Astrocyte of the spinal cord (primary cell): ENCODE measurements around the gene PTPRN2.

Source experiments
- DNase-seq: peaks from one replicate; pipeline ENCODE4 v3.0.0; 2011; ENCODE audit warnings: low read depth, low spot score
- H3K4me3 ChIP-seq: 2 replicates; pipeline ENCODE4 v1.5.1; 2011; ENCODE audit warnings: low read depth, mild to moderate bottlenecking, low read length, moderate library complexity
- in situ Hi-C: cut with HindIII; loops from 2 replicates; pipeline ENCODE4 v1.10.0; 2017; ENCODE audit warnings: low sequenced_read_pairs
- TF ChIP-seq, protein P1 (sequence below): IDR thresholded peaks from 2 replicates; pipeline ENCODE4 v1.5.1; 2012; ENCODE audit warnings: low read depth, mild to moderate bottlenecking, low read length, inconsistent platforms

Gene PTPRN2

DNA sequence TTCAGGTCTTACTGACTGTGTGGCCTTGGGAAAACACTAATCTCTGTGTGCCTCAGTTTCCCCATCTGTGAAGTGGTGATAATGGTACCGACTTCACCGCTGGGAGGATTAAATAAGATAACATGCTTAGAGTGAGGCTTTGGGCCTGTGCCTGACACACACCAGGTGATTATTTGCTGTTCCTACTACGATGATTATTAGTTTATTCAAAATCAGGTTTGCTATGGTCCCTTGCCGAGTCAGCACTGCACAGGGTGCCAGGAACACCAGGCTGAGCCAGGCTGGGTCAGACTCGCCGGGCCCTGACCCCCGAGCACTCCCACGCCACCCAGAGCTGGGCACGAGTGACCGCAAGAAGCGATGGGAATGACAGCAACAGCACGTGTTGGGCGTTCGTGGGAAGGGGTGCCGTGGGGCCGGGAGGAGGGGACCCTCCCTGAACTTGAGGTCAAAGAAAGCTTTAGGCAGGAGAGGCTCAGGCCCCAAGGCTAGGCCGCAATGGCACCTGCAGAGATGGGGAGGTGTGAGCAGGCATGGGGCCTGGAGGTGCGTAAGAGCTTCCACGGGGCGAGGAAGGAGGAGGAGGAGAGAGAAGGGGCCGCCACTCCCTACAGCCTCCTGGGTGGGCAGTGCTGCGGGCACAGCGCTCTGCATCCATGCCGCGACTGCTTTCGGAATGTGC, 925.4 kb downstream of the PTPRN2 start:
- H3K4me3 ChIP-seq, result no peak overlapping the region
- in situ Hi-C loops, result no loop called here
- TF ChIP-seq, protein P1, sequence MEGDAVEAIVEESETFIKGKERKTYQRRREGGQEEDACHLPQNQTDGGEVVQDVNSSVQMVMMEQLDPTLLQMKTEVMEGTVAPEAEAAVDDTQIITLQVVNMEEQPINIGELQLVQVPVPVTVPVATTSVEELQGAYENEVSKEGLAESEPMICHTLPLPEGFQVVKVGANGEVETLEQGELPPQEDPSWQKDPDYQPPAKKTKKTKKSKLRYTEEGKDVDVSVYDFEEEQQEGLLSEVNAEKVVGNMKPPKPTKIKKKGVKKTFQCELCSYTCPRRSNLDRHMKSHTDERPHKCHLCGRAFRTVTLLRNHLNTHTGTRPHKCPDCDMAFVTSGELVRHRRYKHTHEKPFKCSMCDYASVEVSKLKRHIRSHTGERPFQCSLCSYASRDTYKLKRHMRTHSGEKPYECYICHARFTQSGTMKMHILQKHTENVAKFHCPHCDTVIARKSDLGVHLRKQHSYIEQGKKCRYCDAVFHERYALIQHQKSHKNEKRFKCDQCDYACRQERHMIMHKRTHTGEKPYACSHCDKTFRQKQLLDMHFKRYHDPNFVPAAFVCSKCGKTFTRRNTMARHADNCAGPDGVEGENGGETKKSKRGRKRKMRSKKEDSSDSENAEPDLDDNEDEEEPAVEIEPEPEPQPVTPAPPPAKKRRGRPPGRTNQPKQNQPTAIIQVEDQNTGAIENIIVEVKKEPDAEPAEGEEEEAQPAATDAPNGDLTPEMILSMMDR, result no peak
- DNase-seq, result no peak

DNA sequence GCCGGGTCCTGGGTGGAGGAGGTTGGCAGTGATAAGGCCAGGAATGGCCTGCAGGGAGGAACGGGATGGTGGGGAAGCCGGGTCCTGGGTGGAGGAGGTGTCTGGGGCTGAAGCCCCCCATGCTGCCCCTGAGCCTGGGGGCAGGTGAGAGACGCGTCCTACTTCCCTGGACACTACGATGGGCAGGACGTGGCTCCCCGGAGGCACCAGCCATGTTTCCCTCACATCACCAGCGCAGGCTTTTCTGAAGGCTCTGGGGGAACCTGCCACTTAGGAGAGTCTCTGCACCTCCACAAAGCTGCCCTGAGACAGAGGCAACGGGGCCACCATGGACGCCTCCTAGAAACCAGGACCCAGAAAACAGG, 926.0 kb downstream of the PTPRN2 start:
- DNase-seq, result no peak
- H3K4me3 ChIP-seq, result no peak overlapping the region
- TF ChIP-seq, protein P1, result no peak
- in situ Hi-C loops, result no loop called here

DNA sequence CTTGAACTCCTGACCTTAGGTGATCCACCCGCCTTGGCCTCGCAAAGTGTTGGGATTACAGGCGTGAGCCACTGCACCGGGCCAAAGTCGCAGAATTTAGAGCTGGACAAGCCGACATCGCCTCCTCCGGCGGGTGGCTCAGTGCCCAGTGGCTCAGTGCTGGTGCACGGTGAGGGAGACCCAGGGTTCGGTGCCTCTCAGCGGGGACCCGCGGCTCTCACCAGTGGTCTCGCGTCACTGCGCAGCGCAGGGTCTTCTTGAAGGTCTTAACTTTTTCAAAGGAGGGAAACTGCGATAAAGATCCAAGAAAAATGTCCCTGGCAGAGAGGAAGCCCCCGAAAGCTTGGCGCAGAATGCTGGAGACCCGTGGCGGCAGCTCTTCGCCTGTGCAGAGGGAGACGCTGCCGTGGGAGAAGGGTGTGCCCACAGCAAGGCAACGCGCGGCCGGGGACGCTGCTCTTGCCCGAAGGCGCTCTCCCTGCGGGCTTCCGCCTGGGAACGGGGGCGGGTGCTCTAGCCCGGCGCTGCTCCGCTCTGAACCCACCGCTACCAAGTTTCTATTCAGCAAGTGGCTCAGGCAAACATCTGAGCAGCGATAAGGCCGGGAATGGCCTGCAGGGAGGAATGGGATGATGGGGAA, 926.5 kb downstream of the PTPRN2 start:
- in situ Hi-C loops, result no loop called here
- TF ChIP-seq, protein P1, result no peak
- no peak for DNase-seq
- H3K4me3 ChIP-seq, result no peak overlapping the region

DNA sequence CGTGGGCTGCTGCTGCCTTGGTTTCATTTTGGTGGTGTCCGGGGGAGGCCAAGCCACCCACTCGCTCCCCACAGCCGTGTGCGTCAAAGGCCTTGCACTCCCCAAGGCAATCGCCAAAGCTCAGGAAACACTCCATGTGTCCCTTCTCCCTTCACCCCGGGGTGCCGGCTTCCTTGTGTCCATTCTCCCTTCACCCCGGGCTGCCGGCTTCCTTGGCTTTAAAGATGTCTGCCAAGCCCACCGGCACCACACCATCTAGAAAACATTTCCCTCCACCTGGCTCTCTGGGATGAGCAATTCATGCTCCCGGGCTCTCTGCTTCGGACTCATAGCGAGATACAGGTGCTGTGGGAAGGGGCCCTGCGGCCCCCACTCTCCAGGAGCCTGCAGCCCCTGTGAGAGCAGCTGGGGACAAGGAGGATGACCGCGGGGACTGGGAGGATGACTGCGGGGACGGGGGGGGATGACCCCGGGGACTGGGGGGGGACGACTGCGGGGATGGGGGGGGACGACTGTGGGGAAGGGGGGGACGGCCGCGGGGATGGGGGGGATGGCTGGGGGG, 928.7 kb downstream of the PTPRN2 start:
- in situ Hi-C loops, result no loop called here
- no peak overlapping the region for H3K4me3 ChIP-seq
- DNase-seq, result no peak
- TF ChIP-seq, protein P1, result no peak

DNA sequence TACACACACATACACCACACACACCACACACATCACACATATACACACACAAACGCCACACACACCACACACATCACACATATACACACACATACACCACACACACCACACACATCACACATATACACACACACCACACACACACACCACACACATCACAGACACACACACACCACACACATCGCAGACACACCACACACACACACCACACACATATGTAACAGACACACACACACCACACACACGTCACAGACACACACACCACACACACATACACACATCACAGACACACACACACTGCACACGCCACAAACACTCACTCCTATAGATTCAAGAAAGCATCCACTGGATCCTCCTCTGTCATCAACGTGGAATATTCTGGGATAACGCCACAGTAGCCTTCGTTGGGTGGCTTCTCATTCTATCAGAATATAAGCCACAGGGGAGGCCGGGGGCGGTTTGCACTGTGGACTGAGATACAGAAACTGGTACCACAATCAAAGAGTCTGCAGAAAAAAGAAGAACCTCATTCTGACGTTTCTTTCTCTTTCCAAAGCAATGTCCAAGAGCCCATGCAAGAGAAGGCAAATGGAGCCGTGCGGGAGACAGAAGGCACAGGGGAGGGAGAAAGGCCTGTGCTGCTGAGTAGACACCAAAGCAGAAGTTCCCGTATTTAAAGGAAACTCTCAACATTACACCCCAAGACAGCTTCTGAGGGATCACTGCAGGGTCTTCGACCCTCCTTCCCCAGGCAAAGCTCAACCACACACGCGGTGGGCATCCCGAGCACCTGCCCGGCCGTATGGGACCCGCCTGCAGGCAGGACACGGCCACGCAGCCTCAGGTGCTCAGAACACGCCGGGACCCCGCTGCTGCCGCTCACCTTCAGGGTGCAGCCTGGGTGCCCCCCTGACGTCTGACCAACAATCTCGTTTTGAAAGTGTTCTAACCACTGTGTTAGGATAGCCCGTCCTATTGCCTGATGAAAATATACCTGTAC, 929.6 kb downstream of the PTPRN2 start:
- in situ Hi-C loops, result no loop called here
- DNase-seq, result no peak
- H3K4me3 ChIP-seq, result no peak overlapping the region
- TF ChIP-seq, protein P1, result no peak

DNA sequence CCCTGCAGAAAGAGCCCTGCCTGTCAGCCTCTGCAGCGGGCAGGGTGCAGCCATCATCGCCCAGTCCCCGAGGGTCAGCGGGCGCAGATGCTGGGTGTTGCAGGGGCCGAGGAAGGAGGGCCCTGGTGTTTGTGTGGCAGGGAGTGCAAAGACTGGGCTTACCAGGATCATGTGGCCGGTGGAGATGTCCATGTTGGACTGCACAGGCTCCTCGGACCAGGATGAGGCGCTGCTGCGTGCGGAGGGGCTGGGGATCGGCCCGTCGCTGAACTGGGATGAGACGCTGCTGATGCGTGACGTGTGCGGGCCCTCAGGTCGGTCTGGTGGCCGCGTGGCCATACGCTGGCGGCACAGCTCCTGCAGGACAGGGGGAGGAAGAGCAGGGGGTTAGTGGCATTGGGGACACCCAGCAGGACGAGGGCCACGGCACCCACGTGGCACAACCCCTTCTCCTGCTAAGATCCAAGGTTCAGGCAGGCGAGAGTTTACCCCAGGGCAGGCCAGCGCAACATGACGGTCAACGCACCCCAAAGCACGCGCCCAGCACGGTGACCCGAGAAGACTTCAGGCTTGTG, 931.3 kb downstream of the PTPRN2 start:
- in situ Hi-C loops, result no loop called here
- TF ChIP-seq, protein P1, result no peak
- DNase-seq, result no peak
- H3K4me3 ChIP-seq, result no peak overlapping the region
